ENCODE measurements around the gene CROCC.

DNA sequence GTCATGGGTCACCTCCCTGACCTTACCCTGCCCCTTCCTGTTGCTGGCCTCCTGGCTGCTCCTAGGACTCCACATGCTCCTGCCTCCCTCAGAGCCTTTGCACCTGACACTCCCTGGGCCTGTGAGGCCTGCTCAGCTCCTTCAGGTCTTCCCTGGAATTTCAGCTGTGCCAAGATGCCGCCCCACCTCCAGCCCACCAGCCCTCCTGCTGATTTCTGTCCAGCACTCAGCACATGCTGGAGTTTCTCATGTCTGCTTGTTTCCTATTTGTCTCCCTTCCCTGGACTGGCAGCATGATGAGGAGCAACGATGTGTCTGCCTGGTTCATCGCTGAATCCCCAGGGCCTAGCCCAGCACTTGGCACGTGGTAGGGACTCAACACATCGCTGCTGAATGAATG lies 55.6 kb downstream of the CROCC start:
- TF ChIP-seq SIN3A (IDR thresholded peaks at IDR 0.05; ENCODE audit: borderline replicate concordance, insufficient read depth, low read length) (no peak), POLR2AphosphoS5 (IDR thresholded peaks at IDR 0.05; ENCODE audit: low read depth, low read length) (no peak)
- TF ChIP-seq, protein P1, sequence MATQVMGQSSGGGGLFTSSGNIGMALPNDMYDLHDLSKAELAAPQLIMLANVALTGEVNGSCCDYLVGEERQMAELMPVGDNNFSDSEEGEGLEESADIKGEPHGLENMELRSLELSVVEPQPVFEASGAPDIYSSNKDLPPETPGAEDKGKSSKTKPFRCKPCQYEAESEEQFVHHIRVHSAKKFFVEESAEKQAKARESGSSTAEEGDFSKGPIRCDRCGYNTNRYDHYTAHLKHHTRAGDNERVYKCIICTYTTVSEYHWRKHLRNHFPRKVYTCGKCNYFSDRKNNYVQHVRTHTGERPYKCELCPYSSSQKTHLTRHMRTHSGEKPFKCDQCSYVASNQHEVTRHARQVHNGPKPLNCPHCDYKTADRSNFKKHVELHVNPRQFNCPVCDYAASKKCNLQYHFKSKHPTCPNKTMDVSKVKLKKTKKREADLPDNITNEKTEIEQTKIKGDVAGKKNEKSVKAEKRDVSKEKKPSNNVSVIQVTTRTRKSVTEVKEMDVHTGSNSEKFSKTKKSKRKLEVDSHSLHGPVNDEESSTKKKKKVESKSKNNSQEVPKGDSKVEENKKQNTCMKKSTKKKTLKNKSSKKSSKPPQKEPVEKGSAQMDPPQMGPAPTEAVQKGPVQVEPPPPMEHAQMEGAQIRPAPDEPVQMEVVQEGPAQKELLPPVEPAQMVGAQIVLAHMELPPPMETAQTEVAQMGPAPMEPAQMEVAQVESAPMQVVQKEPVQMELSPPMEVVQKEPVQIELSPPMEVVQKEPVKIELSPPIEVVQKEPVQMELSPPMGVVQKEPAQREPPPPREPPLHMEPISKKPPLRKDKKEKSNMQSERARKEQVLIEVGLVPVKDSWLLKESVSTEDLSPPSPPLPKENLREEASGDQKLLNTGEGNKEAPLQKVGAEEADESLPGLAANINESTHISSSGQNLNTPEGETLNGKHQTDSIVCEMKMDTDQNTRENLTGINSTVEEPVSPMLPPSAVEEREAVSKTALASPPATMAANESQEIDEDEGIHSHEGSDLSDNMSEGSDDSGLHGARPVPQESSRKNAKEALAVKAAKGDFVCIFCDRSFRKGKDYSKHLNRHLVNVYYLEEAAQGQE (IDR thresholded peaks at IDR 0.05; ENCODE audit: insufficient read depth in 1 of 2, low read depth in 2 of 2, low read length in 2 of 2) = no peak

All from PFSK-1 (cell line).